ENCODE data around the gene STK32B.

The STK32B gene

GRCh38 chr4:5471206-5471605 lies 419.9 kb downstream of the STK32B start:
- DNase-seq (ENCODE audit: low read depth): no peak

GRCh38 chr4:5471691-5472090 lies 420.4 kb downstream of the STK32B start:
- no peak for DNase-seq (ENCODE audit: low read depth)

GRCh38 chr4:5472160-5472591 lies 420.9 kb downstream of the STK32B start:
- no peak for DNase-seq (ENCODE audit: low read depth)

GRCh38 chr4:5473125-5473524 lies 421.8 kb downstream of the STK32B start:
- no peak for DNase-seq (ENCODE audit: low read depth)

GRCh38 chr4:5474756-5475155 lies 423.5 kb downstream of the STK32B start:
- no peak for DNase-seq (ENCODE audit: low read depth)

- no peak for DNase-seq (ENCODE audit: low read depth)
These were observed 426.3 kb downstream of the STK32B start for GRCh38 chr4:5477613-5478012.

GRCh38 chr4:5478169-5478568 lies 426.9 kb downstream of the STK32B start:
- DNase-seq (ENCODE audit: low read depth): no peak

- no peak for DNase-seq (ENCODE audit: low read depth)
These were observed 427.4 kb downstream of the STK32B start for GRCh38 chr4:5478697-5479096.

- DNase-seq (ENCODE audit: low read depth): no peak
These were observed 428.3 kb downstream of the STK32B start for GRCh38 chr4:5479518-5480060.

- no peak for DNase-seq (ENCODE audit: low read depth)
These were observed 437.1 kb downstream of the STK32B start for GRCh38 chr4:5488413-5488812.

- DNase-seq (ENCODE audit: low read depth): no peak
These were observed 438.0 kb downstream of the STK32B start for GRCh38 chr4:5489260-5489659.

GRCh38 chr4:5497489-5497888 lies 446.2 kb downstream of the STK32B start:
- DNase-seq (ENCODE audit: low read depth): no peak

- no peak for DNase-seq (ENCODE audit: low read depth)
These were observed 448.9 kb downstream of the STK32B start for GRCh38 chr4:5500165-5500564.

- no peak for DNase-seq (ENCODE audit: low read depth)
These were observed 452.2 kb downstream of the STK32B start for GRCh38 chr4:5503336-5503936.

GRCh38 chr4:5504486-5504885 lies 453.2 kb downstream of the STK32B start:
- no peak for DNase-seq (ENCODE audit: low read depth)

GRCh38 chr4:5510504-5510903 lies 459.2 kb downstream of the STK32B start:
- no peak for DNase-seq (ENCODE audit: low read depth)

- no peak for DNase-seq (ENCODE audit: low read depth)
These were observed 460.5 kb downstream of the STK32B start for GRCh38 chr4:5511791-5512190.

- no peak for DNase-seq (ENCODE audit: low read depth)
These were observed 464.4 kb downstream of the STK32B start for GRCh38 chr4:5515646-5516045.

GRCh38 chr4:5517372-5517771 lies 466.1 kb downstream of the STK32B start:
- DNase-seq (ENCODE audit: low read depth): no peak

GRCh38 chr4:5524446-5525299 lies 473.4 kb downstream of the STK32B start:
- DNase-seq (ENCODE audit: low read depth): no peak

GRCh38 chr4:5526080-5526846 lies 475.0 kb downstream of the STK32B start:
- no peak for DNase-seq (ENCODE audit: low read depth)

GRCh38 chr4:5527211-5527610 lies 475.9 kb downstream of the STK32B start:
- DNase-seq (ENCODE audit: low read depth): no peak

GRCh38 chr4:5528031-5528436 lies 476.8 kb downstream of the STK32B start:
- no peak for DNase-seq (ENCODE audit: low read depth)
